WTC11 (cell line): ENCODE data around the gene PMFBP1. TPM values are rescaled to one million over a fixed set of nuclear protein-coding genes. Genes with fewer than 3 reads are reported as not detected.

Source experiments
- ATAC-seq: fragments of 200-7000 bp; cut with Tn5 transposase; 2 replicates; pipeline ENCODE4 v1.10.0; 2021; ENCODE audit warnings: mild to moderate bottlenecking, moderate library complexity
- CTCF ChIA-PET: fragments of 300-600 bp; sonication (Branson Sonifier 250); formaldehyde crosslinking; loops from one replicate; lab custom pipeline; 2021; ENCODE audit warnings: antibody characterized with exemption; lab: Charles Lee
- POLR2A ChIA-PET: fragments of 350-600 bp; sonication (Branson Sonifier 250); formaldehyde crosslinking; loops from one replicate; lab custom pipeline; 2021; ENCODE audit warnings: antibody characterized with exemption; lab: Charles Lee
- DNase-seq: peaks from one replicate; pipeline ENCODE4 v3.0.0; 2021; ENCODE audit warnings: low spot score
- H3K27ac Mint-ChIP-seq: 2 replicates; pipeline ENCODE4 v1.8.0; 2021; ENCODE audit warnings: mixed read lengths
- H3K27me3 Mint-ChIP-seq: 2 replicates; pipeline ENCODE4 v1.8.0; 2021; ENCODE audit warnings: low read depth, mild to moderate bottlenecking, moderate library complexity, mixed read lengths
- H3K36me3 Mint-ChIP-seq: 2 replicates; pipeline ENCODE4 v1.8.0; 2021; ENCODE audit warnings: mixed read lengths
- H3K4me1 Mint-ChIP-seq: 2 replicates; pipeline ENCODE4 v1.8.0; 2022; ENCODE audit warnings: mixed read lengths
- H3K4me3 Mint-ChIP-seq: 2 replicates; pipeline ENCODE4 v1.8.0; 2021; ENCODE audit warnings: mild to moderate bottlenecking, moderate library complexity, mixed read lengths
- H3K9me3 Mint-ChIP-seq: 2 replicates; pipeline ENCODE4 v1.8.0; 2021; ENCODE audit warnings: mixed read lengths
- CREB1 ChIP-seq: sonication (generic); formaldehyde crosslinking; IDR thresholded peaks from 2 replicates; pipeline ENCODE4 v1.8.0; 2023; ENCODE audit warnings: mild to moderate bottlenecking, missing genetic modification reagents
- ELF4 ChIP-seq: sonication (generic); formaldehyde crosslinking; IDR thresholded peaks from 2 replicates; pipeline ENCODE4 v1.8.1; 2022; ENCODE audit warnings: low read depth, mild to moderate bottlenecking, moderate library complexity, missing genetic modification reagents
- GRHL2 ChIP-seq: fragments of 250-450 bp; sonication (Bioruptor Pico); IDR thresholded peaks from 2 replicates; pipeline ENCODE4 v1.8.0; 2022; ENCODE audit warnings: mild to moderate bottlenecking, moderate library complexity; ENCODE audit not compliant: insufficient replicate concordance, severe bottlenecking
- HMGA2 ChIP-seq: fragments of 250-450 bp; sonication (Bioruptor Pico); IDR thresholded peaks from 2 replicates; pipeline ENCODE4 v1.4.0; 2021; ENCODE audit warnings: mild to moderate bottlenecking, moderate library complexity
- JAZF1 ChIP-seq: fragments of 250-450 bp; sonication (Bioruptor Pico); IDR thresholded peaks from 2 replicates; pipeline ENCODE4 v1.9.0; 2021; ENCODE audit warnings: moderate library complexity, mild to moderate bottlenecking, inconsistent platforms
- JUN ChIP-seq: sonication (generic); formaldehyde crosslinking; IDR thresholded peaks from 2 replicates; pipeline ENCODE4 v1.8.0; 2023; ENCODE audit warnings: mild to moderate bottlenecking, missing genetic modification reagents
- KAT7 ChIP-seq: sonication (generic); formaldehyde crosslinking; IDR thresholded peaks from 2 replicates; pipeline ENCODE4 v1.8.1; 2023; ENCODE audit warnings: missing genetic modification reagents, mild to moderate bottlenecking, borderline replicate concordance
- MYBL2 ChIP-seq: sonication (generic); formaldehyde crosslinking; IDR thresholded peaks from 2 replicates; pipeline ENCODE4 v1.8.1; 2023; ENCODE audit warnings: mild to moderate bottlenecking, moderate library complexity, missing genetic modification reagents
- NFATC4 ChIP-seq: fragments of 250-450 bp; sonication (Bioruptor Pico); IDR thresholded peaks from 2 replicates; pipeline ENCODE4 v1.9.0; 2021; ENCODE audit warnings: mild to moderate bottlenecking
- ZNF263 ChIP-seq: sonication (generic); formaldehyde crosslinking; IDR thresholded peaks from 2 replicates; pipeline ENCODE4 v1.8.1; 2022; ENCODE audit warnings: low read depth, mild to moderate bottlenecking, moderate library complexity, missing genetic modification reagents
- ZNF416 ChIP-seq: fragments of 250-450 bp; sonication (Bioruptor Pico); IDR thresholded peaks from 2 replicates; pipeline ENCODE4 v1.9.0; 2021; ENCODE audit warnings: mild to moderate bottlenecking, inconsistent platforms
- total RNA-seq: library from RNA; stranded (reverse); gene quantifications from 3 replicates; pipeline ENCODE4 v1.2.3, GENCODE V29; 2021
- TF ChIP-seq, protein P1 (sequence below): sonication (generic); formaldehyde crosslinking; IDR thresholded peaks from 2 replicates; pipeline ENCODE4 v1.8.1; 2023; ENCODE audit warnings: mild to moderate bottlenecking, moderate library complexity, missing genetic modification reagents
- TF ChIP-seq, protein P2 (sequence below): sonication (generic); formaldehyde crosslinking; IDR thresholded peaks from 2 replicates; pipeline ENCODE4 v1.8.0; 2022; ENCODE audit warnings: mild to moderate bottlenecking, missing genetic modification reagents
- TF ChIP-seq, protein P3 (sequence below): sonication (generic); formaldehyde crosslinking; conservative IDR thresholded peaks from 2 replicates; pipeline ENCODE4 v1.8.1; 2022; ENCODE audit warnings: mild to moderate bottlenecking, missing genetic modification reagents
- TF ChIP-seq, protein P4 (sequence below): sonication (generic); formaldehyde crosslinking; IDR thresholded peaks from 2 replicates; pipeline ENCODE4 v1.8.0; 2023; ENCODE audit warnings: missing genetic modification reagents
- TF ChIP-seq, protein P5 (sequence below): sonication (generic); formaldehyde crosslinking; conservative IDR thresholded peaks from 2 replicates; pipeline ENCODE4 v1.8.1; 2023; ENCODE audit warnings: mild to moderate bottlenecking, low read depth, missing genetic modification reagents, moderate library complexity
- TF ChIP-seq, protein P6 (sequence below): sonication (generic); formaldehyde crosslinking; IDR thresholded peaks from 2 replicates; pipeline ENCODE4 v1.8.1; 2023; ENCODE audit warnings: mild to moderate bottlenecking, missing genetic modification reagents
- TF ChIP-seq, protein P7 (sequence below): sonication (generic); formaldehyde crosslinking; IDR thresholded peaks from 2 replicates; pipeline ENCODE4 v1.8.0; 2023; ENCODE audit warnings: missing genetic modification reagents, mild to moderate bottlenecking, borderline replicate concordance

PMFBP1 gene
- total RNA-seq, 1 experiment from 2014 or later = 1.9 TPM

DNA sequence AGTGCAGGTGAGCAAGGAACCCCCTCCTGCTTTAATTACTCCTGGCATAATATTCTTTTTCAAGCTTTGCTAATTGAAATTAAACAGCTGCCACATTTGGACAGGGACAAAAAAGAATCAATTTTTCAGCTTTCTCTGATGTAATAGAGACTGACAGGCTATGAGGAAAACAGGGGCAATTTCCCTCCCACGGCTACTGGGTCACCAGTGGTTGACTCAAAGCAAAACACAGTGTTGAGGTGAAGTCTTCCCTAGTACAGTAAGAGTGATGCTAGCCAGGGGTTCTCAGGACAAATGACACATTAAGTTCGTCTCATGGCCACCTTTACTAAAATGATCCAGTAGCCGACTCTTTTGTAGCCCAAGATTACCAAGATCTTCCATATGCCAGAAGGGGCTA lies 38.6 kb upstream of the PMFBP1 start:
- TF ChIP-seq, protein P1, sequence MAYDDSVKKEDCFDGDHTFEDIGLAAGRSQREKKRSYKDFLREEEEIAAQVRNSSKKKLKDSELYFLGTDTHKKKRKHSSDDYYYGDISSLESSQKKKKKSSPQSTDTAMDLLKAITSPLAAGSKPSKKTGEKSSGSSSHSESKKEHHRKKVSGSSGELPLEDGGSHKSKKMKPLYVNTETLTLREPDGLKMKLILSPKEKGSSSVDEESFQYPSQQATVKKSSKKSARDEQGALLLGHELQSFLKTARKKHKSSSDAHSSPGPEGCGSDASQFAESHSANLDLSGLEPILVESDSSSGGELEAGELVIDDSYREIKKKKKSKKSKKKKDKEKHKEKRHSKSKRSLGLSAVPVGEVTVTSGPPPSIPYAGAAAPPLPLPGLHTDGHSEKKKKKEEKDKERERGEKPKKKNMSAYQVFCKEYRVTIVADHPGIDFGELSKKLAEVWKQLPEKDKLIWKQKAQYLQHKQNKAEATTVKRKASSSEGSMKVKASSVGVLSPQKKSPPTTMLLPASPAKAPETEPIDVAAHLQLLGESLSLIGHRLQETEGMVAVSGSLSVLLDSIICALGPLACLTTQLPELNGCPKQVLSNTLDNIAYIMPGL (CRISPR knock-in tag) = no peak
- TF ChIP-seq, protein P2, sequence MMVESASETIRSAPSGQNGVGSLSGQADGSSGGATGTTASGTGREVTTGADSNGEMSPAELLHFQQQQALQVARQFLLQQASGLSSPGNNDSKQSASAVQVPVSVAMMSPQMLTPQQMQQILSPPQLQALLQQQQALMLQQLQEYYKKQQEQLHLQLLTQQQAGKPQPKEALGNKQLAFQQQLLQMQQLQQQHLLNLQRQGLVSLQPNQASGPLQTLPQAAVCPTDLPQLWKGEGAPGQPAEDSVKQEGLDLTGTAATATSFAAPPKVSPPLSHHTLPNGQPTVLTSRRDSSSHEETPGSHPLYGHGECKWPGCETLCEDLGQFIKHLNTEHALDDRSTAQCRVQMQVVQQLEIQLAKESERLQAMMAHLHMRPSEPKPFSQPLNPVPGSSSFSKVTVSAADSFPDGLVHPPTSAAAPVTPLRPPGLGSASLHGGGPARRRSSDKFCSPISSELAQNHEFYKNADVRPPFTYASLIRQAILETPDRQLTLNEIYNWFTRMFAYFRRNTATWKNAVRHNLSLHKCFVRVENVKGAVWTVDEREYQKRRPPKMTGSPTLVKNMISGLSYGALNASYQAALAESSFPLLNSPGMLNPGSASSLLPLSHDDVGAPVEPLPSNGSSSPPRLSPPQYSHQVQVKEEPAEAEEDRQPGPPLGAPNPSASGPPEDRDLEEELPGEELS (CRISPR knock-in tag) = no peak
- TF ChIP-seq ZNF263 (no peak), NFATC4 (CRISPR knock-in tag) (no peak), KAT7 (CRISPR knock-in tag) (no peak), JUN (CRISPR knock-in tag) (no peak), HMGA2 (CRISPR knock-in tag) (no peak), CREB1 (CRISPR knock-in tag) (no peak), ELF4 (CRISPR knock-in tag) (no peak), JAZF1 (CRISPR knock-in tag) (no peak), MYBL2 (CRISPR knock-in tag) (no peak), GRHL2 (CRISPR knock-in tag) (no peak), ZNF416 (CRISPR knock-in tag) (no peak)
- TF ChIP-seq, protein P3, sequence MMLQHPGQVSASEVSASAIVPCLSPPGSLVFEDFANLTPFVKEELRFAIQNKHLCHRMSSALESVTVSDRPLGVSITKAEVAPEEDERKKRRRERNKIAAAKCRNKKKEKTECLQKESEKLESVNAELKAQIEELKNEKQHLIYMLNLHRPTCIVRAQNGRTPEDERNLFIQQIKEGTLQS (CRISPR knock-in tag) = no peak
- TF ChIP-seq, protein P4, sequence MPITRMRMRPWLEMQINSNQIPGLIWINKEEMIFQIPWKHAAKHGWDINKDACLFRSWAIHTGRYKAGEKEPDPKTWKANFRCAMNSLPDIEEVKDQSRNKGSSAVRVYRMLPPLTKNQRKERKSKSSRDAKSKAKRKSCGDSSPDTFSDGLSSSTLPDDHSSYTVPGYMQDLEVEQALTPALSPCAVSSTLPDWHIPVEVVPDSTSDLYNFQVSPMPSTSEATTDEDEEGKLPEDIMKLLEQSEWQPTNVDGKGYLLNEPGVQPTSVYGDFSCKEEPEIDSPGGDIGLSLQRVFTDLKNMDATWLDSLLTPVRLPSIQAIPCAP (CRISPR knock-in tag) = no peak
- TF ChIP-seq, protein P5, sequence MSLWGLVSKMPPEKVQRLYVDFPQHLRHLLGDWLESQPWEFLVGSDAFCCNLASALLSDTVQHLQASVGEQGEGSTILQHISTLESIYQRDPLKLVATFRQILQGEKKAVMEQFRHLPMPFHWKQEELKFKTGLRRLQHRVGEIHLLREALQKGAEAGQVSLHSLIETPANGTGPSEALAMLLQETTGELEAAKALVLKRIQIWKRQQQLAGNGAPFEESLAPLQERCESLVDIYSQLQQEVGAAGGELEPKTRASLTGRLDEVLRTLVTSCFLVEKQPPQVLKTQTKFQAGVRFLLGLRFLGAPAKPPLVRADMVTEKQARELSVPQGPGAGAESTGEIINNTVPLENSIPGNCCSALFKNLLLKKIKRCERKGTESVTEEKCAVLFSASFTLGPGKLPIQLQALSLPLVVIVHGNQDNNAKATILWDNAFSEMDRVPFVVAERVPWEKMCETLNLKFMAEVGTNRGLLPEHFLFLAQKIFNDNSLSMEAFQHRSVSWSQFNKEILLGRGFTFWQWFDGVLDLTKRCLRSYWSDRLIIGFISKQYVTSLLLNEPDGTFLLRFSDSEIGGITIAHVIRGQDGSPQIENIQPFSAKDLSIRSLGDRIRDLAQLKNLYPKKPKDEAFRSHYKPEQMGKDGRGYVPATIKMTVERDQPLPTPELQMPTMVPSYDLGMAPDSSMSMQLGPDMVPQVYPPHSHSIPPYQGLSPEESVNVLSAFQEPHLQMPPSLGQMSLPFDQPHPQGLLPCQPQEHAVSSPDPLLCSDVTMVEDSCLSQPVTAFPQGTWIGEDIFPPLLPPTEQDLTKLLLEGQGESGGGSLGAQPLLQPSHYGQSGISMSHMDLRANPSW (CRISPR knock-in tag) = no peak
- TF ChIP-seq, protein P6, sequence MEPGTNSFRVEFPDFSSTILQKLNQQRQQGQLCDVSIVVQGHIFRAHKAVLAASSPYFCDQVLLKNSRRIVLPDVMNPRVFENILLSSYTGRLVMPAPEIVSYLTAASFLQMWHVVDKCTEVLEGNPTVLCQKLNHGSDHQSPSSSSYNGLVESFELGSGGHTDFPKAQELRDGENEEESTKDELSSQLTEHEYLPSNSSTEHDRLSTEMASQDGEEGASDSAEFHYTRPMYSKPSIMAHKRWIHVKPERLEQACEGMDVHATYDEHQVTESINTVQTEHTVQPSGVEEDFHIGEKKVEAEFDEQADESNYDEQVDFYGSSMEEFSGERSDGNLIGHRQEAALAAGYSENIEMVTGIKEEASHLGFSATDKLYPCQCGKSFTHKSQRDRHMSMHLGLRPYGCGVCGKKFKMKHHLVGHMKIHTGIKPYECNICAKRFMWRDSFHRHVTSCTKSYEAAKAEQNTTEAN (CRISPR knock-in tag) = no peak
- TF ChIP-seq, protein P7, sequence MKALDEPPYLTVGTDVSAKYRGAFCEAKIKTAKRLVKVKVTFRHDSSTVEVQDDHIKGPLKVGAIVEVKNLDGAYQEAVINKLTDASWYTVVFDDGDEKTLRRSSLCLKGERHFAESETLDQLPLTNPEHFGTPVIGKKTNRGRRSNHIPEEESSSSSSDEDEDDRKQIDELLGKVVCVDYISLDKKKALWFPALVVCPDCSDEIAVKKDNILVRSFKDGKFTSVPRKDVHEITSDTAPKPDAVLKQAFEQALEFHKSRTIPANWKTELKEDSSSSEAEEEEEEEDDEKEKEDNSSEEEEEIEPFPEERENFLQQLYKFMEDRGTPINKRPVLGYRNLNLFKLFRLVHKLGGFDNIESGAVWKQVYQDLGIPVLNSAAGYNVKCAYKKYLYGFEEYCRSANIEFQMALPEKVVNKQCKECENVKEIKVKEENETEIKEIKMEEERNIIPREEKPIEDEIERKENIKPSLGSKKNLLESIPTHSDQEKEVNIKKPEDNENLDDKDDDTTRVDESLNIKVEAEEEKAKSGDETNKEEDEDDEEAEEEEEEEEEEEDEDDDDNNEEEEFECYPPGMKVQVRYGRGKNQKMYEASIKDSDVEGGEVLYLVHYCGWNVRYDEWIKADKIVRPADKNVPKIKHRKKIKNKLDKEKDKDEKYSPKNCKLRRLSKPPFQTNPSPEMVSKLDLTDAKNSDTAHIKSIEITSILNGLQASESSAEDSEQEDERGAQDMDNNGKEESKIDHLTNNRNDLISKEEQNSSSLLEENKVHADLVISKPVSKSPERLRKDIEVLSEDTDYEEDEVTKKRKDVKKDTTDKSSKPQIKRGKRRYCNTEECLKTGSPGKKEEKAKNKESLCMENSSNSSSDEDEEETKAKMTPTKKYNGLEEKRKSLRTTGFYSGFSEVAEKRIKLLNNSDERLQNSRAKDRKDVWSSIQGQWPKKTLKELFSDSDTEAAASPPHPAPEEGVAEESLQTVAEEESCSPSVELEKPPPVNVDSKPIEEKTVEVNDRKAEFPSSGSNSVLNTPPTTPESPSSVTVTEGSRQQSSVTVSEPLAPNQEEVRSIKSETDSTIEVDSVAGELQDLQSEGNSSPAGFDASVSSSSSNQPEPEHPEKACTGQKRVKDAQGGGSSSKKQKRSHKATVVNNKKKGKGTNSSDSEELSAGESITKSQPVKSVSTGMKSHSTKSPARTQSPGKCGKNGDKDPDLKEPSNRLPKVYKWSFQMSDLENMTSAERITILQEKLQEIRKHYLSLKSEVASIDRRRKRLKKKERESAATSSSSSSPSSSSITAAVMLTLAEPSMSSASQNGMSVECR = no peak
- Mint-ChIP-seq H3K4me3 (no peak overlapping the region), H3K9me3 (peaks cover 27% of the 10 kb centered on the region), H3K27ac (no peak overlapping the region), H3K36me3 (peaks cover 10% of the 10 kb centered on the region), H3K27me3 (no peaks in the 10 kb centered on the region), H3K4me1 (peaks cover 8% of the 10 kb centered on the region)
- ChIA-PET CTCF (no interaction called here), POLR2A (no interaction called here)
- ATAC-seq (no peak), DNase-seq (no peak)
